HG03280 (cell line): Measurements from ENCODE around the gene TPD52L1.
"Not testable (repeated sequence)": the region's sequence is repeated elsewhere in the genome, so short reads cannot be mapped to it uniquely, and the experiment has no call there.

ENCODE experiments used
- ATAC-seq: cut with Tn5 transposase; IDR thresholded peaks from one replicate; pipeline ENCODE4 v1.9.1; 2021; ENCODE audit warnings: mild to moderate bottlenecking, moderate library complexity; ENCODE audit not compliant: unreplicated experiment

Gene TPD52L1, protein sequence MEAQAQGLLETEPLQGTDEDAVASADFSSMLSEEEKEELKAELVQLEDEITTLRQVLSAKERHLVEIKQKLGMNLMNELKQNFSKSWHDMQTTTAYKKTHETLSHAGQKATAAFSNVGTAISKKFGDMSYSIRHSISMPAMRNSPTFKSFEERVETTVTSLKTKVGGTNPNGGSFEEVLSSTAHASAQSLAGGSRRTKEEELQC

DNA sequence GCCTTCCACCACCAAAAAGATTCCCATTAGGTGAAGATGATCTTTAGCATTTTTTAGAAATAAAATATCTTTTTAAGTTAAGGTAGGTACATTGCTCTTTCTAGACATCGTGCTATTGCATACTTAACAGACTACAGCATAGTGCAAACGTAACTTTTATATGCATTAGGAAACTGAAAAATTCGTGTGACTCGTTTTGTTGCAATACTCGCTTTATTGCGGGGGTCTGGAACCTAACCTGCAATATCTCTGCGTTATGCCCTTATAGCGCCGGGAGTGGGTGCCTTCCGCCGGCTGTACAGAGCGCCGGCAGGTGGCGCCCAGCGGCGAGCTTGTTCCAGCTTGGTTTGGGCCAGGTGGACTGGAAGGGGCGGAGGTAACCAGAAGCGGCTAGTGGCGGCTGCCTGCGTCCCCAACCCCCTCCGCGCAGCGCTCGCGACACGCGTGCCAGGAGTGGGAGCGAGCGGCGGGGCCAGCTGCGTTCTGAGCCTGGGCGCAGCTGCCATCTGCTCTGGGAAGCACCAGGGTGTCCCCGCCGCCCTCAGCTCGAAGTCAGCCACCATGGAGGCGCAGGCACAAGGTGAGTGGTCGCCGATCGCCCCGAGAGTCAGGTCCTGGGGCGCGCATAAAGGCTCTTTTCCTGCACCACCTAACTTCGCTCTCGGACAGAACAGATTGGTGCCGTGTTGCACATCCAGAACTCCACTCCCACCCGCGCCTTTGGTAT, at the start of gene TPD52L1:
Gene TPD52L1, plus strand, starts transcription at position 383 of the 727 bp plus-strand sequence. Its CDS starts 179 bp downstream, at position 562.
- ATAC-seq, result peak; percentile 98

DNA sequence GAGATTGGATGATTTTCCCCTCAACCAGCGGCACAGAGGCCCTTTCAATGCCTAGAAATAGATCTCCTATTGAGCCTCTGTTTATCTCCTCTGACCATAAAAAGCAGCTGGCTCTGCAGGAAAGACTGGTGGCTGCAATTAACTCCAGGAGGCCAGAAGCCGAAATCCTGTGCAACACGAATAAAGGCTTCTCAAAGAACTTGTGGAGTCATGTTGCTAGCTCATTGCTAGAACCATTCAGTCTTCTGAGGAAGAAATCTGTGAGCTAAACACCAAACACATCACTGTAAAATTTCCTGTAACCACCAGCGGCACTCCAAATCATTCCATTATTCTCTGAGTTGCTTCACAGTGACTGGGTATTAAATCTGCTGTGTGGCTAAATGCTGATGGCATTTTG, 49.1 kb upstream of the TPD52L1 start:
- no peak for ATAC-seq

DNA sequence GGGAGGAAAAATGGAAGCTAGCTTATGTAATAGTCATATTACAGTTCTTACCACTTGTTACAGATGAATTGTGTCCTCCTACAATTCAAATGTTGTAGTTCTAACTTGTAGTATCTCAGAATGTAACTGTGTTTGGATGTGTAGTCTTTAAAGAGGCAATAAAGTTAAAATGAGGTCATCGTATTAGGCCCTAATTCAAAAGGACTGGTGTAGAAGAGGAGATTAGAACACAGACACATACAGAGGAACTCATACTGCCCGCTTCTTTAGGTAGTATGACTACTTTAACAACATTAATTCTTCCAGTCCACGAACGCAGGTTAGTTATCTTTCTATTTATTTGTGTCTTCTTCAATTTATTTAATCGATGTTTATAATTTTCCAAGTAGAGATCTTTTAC, 46.5 kb upstream of the TPD52L1 start:
- no peak for ATAC-seq

DNA sequence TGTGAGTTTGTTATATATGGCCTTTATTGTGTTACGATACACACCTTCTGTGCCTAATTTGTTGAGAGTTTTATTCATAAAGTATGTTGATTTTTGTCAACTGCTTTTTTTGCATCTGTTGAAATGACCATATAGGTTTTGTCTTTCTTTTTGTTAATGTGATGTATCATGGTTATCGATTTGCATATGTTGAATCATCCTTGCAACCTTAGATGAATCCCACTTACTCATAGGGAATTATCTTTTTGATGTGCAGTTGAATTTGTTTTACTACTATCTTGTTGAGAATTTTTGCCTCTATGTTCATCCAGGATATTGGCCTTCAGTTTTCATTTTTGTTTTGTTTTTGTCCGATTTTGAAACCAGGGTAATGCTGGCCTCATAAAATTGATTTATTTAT, 45.7 kb upstream of the TPD52L1 start:
- no peak for ATAC-seq

DNA sequence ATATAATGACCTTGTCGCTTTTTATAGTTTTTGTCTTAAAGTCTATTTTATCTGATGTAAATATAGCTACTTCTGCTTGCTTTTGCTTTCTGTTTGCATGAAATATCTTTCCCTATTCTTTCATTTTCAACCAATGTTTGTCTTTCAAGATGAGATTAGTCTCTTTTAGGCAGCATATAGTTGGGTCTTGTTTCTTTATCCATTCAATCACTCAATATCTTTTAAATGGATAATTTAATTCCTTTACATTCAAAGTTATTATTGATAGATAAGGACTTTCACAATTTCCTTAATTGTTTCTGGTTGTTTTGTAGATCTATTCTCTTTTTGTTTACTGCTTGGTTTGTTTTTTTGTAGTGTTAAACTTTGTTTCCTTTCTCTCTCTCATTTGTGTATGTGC, 43.5 kb upstream of the TPD52L1 start:
- no peak for ATAC-seq

DNA sequence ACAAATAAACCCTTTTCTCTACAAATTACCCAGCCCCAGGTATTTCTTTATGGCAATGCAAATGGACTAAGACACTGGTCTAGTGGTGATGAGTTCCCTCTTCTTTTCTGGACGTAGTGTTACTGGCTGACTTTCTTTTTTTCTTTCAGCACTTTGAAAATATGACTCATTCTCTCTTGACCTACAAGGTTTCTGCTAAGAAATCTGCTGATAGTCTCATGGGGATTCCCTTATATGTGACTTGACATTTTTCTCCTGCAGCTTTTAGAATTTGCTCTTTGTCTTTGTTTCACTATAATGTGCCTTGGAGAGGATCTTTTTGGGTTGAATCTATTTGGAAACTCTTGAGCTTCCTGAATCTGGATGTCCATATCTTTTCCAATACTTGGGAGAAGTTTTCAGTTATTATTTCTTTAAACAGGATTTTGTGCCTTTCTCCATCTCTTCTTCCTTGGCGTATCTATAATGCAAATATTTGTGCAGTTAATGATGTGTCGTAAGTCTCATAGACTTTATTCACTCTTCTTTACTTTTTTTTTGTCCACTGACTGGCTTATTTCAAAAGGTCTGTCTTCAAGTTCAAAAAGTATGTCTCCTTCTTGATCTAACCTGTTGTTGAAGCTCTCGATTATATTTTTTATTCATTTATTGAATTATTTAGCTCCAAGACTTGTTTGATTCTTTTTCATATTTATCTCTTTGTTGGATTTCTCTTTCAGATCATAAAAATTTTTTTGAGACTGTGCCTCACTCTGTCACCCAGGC, 42.2 kb upstream of the TPD52L1 start:
- ATAC-seq, result no peak

DNA sequence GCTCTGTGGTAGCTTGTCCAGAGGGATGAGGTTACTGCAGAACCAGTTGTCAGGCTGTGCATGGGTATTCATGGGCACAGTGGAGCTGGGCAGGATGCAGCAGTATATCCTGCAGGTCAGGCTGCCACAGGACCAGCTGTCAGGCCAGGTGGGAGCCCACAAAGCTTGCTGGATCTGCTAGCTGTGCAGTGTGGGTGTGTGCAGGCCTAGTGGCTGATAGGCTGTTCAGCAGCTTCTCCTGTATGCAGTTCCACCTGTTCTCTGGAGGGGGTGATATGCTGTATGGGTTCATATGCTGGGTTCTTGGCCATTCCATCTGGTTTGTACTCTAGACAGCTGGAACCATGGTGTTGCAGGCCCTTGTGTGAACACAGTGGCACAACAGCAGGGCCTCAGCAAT, 40.6 kb upstream of the TPD52L1 start:
- no peak for ATAC-seq

DNA sequence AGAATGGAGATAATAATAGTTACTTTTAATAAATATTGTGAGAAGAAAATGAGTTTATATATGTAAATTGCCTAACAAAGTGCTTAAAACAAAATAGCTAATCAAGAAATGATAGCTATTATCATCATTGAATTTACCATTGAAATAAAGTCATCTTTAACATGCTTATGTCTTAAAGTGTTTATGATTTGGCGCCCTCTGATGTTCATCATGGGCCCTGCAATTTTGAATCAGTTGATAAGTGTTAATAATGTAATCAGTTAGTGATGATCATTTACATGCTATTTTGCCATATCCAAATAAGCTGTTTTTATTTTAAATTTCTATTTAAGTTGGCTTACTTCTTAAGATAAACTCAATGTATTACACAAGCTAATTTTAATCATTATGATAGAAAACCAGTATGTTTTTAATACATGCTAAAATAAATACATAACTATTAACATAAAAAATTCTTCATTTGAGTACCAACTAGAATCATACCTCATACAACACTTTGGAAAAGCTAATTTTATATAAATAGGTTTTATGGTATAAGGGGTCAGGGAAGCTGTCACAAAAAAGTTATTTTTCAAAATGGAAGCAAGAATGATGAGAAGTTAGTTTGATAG, 39.2 kb upstream of the TPD52L1 start:
- ATAC-seq, result no peak

DNA sequence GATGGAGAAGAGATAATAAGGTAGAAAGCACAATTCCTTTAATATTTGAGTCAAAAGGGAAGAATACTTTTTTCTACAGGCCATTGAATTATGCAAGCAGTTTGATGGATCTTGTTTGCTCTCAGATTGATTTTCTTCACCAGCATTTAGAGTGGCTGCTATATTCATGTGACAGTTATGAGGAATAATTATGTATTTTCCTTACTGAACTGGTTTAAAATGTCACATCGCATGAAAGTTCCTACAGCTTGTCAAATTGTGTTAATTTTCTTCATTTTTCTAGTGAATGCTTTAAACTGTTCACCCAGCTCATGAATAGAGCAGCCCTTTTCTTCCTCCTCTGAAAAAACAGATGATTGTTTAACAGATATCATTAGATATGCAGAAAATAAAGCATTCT, 37.4 kb upstream of the TPD52L1 start:
- ATAC-seq, result no peak

DNA sequence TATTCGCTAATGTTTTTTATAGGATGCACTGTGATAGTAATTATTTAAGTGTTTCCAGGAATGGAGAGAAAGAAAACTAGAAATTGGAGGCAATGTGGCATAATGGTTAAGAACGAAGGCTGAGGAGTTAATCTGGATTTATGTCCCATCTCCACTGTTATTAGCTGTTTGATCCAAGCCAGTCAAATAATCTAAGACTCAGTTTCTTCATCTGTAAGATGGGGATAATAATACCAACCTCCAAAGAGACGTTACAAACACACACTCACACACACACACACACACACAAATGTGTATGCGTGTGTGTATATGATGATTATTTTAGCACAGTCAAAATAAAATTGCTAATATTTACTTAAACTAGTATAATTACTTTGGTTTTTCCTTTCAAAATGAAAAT, 36.9 kb upstream of the TPD52L1 start:
- no peak for ATAC-seq

DNA sequence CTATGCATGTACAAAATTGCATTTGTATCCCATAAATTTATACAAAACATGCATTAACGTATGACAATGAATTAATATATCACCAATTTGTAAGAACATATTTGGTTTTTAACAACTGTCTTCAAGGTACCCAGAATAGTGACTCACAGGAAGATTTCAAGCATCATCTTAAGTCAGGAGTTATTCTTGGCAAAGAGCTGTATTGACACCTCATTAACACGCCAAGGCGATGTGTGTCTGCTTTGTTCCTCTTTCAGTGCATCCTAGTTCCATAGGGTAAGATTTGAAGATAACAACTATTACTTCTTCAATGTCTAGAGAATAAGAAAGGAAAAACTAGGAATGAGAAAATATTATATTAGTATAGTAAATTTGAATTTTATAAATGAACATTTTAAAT, 35.8 kb upstream of the TPD52L1 start:
- ATAC-seq, result no peak

DNA sequence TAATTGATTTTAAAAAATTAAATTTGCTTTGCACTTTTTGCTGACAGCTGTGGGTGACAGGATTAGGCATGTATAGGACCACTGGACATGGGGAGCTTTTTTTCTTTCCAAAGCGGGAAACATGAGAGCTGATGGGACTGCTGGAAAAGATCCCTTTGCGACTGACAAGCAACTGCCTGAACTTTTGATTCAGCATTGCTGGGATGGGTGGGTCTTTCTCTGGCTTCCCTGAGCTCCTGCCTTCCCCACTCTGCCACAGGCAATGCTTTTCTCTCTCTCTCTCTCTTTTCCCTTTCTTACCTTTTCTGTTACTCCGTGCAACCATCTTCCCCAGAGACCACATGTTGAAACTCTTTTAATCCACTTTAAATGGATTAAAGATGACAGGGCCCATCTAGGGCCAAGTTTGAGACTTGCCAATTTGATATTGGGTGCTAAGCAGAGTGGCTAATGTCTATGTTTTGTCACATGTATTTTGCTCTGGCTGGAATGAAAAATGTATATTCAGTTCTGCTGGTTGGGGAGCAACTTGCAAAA, 33.5 kb upstream of the TPD52L1 start:
- no peak for ATAC-seq

DNA sequence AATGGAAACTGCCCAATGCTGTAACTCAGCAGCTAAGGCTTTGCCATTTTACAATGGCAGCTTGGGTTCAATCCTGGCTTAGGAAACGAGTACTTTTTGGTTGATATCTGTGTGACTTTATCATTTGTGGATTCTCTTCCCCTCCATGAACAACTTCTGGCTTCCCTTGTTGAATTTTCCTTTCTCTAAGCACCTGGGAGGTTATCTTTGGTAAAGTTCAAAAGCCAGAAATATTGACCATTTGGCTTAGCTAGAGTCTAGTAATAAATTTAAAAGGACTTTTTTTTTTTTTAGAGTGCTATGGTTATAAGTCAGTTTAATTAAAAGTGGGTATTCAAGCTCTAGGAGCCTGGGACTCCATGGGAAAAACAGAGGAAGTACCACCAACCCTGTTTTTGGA, 31.7 kb upstream of the TPD52L1 start:
- no peak for ATAC-seq

DNA sequence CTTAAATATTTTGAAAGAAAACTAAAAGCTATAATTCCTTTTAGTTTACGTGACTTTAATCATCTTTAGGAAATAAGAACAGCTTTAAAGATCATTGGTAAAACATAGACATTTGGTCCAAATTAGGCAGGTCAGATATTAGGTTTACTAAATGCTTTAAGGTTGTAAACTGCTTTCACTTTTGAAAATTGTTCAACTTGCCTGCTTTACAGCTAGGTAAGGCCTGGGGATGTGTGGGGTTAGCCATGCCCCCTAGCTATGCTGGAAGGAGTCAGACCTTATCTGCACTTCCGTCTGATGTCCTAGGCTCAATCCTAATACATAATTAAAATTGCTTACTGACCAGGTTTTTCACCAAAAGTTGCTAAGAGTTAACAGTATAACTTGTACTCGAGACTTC, 30.5 kb upstream of the TPD52L1 start:
- ATAC-seq, result no peak

DNA sequence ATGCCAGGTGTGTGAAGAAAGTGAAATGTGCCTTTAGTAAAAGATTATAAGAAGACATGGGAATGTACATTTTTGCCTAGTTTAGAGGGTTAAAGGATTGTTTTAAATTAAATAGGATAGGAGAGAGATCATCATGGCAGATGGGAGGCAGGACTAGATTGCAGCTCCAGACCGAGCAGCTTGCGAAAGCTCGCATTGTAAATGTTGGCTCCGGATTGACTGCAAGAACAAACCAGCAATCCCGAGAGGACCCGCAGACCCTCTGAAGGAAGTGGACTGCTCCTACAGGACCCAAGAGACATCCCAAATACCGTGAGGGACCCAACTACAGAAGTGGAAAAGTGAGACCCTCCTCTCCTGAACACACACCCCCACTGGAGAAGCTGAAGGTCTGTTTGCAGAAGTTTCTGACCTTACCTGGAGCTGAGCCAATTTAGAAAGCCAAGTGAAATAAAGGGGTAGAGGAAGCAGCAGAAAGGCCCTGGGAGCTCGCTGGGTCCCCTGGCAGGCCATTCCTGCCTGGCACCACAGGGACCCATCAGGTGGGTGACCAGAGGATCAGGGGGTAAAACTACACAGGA, 30.0 kb upstream of the TPD52L1 start:
- ATAC-seq, result no peak

DNA sequence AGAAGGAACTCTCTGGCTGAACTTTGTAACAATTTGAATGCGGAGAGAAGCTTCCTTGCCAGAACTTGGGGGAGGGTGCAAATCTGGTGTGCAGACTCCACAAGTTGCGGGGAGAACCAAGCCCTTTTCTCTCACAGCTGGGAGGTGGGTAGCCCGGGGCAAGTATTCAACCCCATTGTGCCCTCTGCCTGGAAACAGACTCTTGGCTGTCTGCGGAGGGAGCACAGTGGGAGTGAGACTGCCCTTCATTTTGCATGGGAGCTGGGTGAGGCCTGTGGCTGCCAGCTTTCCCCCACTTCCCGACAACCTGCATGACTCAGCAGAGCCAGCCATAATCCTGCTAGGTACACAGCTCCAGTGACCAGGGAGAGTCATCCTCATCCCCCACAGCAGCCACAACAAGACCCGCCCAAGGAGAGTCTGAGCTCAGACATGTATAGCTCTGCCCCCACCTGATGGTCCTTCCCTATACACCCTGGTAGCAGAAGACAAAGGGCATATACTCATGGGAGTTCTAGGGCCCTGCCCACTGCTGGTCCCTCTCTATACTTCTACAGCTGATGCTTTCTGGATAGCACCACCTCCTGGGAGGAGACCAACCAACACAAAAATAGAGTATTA, 29.4 kb upstream of the TPD52L1 start:
- no peak for ATAC-seq

DNA sequence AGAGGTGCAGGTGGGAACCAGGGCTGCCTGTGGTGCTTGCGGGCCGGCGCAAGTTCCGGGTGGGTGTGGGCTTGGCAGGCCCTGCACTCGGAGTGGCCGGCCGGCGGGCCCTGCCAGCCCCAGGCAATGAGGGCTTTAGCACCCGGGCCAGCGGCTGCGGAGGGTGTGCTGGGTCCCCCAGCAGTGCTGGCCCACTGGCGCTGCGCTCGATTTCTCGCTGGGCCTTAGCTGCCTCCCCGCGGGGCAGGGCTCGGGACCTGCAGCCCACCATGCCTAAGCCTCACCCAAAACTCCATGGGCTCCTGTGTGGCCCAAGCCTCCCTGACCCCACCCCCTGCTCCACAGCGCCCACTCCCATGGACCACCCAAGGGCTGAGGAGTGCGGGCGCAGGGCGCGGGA, 27.7 kb upstream of the TPD52L1 start:
- ATAC-seq, result not testable (repeated sequence)

DNA sequence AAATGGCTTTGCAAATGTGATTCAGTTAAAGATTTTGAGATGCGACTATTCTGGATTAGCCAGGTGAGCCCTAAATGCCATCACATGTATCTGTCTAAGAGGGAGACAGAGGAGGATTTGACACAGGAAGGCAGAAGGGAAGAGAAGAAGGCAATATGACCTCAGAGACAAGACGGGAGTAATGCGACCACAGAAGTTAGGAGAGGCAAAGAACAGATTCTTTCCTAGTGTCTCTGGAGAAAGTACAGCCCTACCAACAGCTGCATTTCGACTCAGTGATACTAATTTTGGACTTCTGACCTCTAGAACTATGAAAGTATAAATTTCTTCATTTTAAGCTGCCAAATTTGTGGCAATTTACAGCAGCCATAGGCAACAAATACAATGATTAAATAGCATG, 24.2 kb upstream of the TPD52L1 start:
- ATAC-seq, result no peak

DNA sequence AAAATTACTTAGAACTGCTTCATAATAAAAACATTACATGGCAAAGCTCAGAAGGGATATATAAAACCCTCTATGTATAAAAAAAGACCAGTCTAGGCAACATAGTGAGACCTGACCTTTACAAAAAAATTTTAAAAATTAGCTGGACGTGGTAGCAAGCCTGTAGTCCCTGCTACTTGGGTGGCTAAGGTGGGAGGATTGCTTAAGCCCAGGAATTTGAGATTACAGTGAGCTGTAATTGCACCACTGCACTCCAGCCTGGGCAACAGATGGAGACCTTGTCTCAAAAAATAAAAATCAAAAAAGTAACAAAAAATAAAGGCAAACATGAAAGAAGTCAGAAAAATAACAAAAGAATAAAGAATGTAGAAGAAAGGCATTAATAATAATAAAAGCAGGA, 21.5 kb upstream of the TPD52L1 start:
- no peak for ATAC-seq

DNA sequence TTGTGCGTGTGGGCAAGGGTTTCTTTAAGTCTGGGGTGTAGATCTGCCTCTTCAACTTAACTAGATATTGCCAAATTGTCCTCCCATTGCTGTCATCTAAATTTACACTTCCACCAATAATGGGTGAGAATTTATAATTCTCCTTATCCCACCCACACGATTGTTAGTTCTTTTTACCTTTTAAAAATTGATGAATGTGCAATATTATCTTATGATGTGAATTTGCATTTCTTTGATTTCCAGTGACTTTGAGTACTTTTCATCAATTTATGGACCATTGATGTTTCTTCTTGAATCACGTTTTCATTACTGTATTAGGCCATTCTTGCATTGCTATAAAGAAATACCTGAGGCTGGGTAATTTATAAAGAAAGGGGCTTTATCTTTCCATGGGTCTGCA, 17.2 kb upstream of the TPD52L1 start:
- no peak for ATAC-seq

DNA sequence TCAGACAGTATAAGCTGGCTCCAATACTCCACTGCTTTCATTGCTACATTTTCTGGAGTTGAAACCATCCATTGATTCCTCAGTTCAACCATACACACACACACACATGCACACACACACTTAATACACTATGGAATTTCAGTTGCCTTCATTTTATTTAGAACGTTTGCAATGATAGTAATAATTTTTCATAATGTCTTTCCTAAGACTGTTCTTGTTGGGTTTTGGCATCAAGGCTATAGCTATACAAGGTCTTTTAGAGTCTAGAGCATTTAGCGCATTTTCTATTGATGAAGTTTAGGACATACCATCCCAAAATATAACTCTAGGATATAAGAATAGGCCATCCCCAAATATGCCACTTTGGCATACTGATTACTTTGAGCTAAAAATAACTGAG, 15.5 kb upstream of the TPD52L1 start:
- ATAC-seq, result no peak
